IPS-NIHi7 (cell line): ENCODE measurements around the gene DDX19B.
"Not testable (repeated sequence)": the region's sequence is repeated elsewhere in the genome, so short reads cannot be mapped to it uniquely, and the experiment has no call there.

Experiments used
- DNase-seq: peaks from one replicate; pipeline ENCODE4 v3.0.0; 2012; ENCODE audit warnings: mixed read lengths; ENCODE audit errors: extremely low spot score

The DDX19B gene

DNA sequence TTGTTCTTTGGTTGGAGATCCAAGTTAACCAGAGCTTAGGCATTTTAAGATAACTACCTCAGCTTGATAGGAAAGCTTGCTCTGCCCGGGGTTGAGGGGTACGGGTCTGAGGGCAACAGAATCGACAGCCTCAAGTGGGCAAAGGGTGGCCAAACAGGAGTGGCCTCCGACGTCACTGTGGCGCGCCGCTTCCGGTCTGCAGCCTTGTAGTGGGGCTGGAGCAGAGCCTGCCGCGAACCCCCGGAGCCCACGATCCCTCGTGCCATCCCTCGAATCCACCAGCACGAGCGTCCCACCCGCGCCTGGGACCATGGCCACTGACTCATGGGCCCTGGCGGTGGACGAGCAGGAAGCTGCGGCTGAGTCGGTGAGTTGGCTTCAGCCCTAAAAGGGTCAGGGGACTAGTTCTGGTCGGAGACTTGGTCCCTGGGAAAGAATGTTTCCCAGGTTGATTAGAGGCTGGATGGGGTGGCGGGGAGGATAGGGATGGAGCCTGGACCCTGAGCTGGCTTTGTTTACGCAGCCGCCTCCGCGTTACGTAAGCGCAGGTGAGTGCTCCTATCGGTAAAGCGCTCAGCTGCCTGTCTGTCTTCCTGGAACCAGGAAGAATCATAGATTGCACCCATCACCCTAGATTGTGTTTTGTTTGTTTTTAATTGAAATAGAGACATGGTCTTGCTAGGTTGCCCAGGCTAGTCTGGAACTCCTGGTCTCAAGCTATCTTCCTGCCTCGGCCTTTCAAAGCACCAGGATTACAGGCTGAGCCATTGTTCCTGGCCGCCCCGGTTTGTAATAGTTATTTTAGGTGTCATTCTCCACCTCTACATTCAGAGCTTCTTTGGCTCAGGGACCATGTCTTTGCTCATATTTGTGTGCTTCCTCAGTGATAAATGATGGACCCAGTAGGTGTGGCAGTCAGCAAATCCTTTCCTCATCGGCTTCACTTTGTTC is at the start of gene DDX19B:
Gene DDX19B (plus strand): TSS at position 199 of the 951 bp plus-strand sequence. CDS start 112 bp downstream, at position 311.
- DNase-seq = peak; percentile 74

- DNase-seq = not testable (repeated sequence)
These were observed 49.3 kb upstream of the DDX19B start for GRCh38 chr16:70249697-70250096.

- DNase-seq = peak; percentile 63
These were observed 48.0 kb upstream of the DDX19B start for GRCh38 chr16:70250748-70251628.

DNA sequence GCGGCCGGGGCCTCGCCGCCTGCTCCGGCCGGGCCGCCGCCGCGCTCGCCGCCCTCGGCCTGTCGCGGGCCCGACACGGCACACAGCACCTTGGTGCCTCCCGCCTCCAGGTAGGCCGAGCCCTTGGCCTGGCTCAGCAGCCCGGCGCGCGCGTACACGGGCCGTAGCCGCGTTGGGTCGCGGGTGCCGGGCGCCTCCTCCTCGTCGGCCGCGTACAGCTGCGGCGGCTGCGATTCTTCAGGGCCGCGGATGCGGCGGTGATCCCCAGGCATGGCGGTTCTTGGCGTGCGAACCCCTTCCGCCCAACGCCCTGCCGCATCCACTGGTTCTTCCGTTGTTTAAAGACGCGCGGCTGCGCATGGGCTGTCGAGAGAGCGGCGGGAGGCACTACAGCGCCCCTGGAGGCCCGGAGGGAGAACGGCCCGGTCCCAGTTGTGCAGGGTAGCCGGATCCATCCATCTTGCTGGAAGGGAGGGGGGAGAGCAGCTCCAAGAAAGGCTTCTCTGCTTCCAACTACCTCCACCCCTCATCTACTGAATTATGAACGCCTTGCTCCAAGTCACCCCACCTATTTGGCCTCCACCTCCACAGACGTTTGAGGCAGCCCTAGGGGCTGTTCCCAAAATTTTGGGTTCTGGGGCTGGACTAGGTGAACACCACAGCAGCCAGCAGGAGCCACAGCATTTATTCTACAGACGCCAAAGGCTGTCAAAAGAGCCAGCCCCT is 47.2 kb upstream of the DDX19B start, which contains the start of gene EXOSC6:
Gene EXOSC6 (minus strand): TSS at position 312 of the 726 bp plus-strand sequence. CDS start 40 bp downstream, at position 272.
- peak; percentile 95 for DNase-seq

GRCh38 chr16:70252355-70252988 is 46.5 kb upstream of the DDX19B start:
- peak; percentile 62 for DNase-seq

DNA sequence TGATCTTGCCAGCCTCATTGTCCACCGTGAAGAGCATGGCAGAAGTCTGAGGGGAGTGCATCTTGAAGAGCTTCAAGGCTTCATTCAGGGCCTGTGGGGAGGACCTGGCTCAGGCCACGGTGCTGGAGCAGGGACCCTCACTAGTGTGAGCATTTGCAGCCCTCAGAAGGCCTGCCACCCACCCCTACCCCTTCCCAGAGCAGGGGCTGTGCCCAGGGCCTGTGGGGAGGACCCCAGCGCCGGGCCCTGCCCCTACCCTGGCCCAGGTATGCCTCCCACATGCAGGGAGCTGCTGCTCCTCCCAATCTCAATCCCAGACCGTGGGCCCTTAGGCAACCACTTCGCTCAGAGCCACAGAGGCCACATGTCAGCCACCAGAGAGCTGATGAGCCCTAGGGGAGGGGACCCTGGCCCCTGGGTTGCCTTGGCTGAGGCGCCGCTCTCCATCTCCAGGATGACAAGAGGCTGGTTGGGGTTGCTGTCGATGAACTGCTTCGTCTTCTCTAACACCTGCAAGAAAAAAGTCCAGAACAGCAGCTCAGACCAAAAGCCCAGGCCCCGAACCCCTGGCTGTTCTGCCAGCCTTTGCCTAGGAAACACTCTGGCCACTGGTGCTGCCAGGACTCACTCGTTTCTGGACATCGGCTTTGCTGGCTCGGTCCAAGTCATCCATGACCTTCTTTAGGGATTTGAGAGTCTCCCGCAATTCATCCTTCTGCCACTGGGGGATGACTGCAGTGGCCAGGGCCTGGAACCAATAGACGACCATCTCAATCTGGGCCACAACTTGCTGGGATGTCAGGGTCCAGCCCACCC is 45.5 kb upstream of the DDX19B start:
- DNase-seq = peak; percentile 70

GRCh38 chr16:70254180-70254964 is 44.6 kb upstream of the DDX19B start:
- no peak for DNase-seq

- no peak for DNase-seq
These were observed 44.1 kb upstream of the DDX19B start for GRCh38 chr16:70254965-70255286.

DNA sequence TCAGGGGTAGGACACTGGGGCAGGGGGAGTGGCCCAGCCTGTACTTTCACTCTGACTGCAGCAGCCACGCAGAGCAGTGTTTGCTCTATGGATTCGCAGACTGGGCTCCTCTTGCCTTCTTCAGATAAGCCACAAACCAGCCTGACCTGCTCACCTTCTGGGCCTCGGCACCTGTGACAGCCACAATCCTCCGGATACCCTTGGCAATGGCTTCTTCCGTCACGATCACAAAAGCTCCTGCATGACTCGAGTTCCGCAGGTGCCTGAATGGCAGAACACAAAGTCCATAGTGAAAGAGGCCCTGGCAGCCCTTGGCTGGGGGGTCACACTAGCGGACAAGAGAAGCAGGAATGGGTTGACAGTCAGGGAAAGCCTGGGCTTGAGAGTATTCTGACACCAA is 43.4 kb upstream of the DDX19B start:
- DNase-seq = no peak

GRCh38 chr16:70257391-70257790 is 41.6 kb upstream of the DDX19B start:
- peak; percentile 20 for DNase-seq

DNA sequence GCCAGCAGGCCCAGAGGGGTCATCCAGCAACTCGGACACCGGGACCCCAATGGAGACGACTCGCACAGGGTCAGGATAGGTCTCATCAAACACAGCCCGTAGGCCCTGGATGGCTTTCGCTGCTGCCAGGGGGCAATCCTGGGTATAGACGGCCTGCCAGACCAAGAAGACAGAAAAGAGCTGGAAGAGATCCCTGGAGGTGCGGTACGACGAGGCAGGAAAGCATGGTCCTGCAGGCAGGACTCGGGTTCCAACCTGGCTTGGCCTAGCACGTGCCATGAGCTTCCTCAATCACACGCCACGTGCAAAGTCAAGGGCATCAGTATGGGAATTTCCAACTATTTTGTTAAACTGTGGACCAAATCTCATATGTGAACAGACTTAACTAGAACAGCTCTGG is 40.9 kb upstream of the DDX19B start:
- DNase-seq = no peak

- no peak for DNase-seq
These were observed 40.0 kb upstream of the DDX19B start for GRCh38 chr16:70258946-70259345.

DNA sequence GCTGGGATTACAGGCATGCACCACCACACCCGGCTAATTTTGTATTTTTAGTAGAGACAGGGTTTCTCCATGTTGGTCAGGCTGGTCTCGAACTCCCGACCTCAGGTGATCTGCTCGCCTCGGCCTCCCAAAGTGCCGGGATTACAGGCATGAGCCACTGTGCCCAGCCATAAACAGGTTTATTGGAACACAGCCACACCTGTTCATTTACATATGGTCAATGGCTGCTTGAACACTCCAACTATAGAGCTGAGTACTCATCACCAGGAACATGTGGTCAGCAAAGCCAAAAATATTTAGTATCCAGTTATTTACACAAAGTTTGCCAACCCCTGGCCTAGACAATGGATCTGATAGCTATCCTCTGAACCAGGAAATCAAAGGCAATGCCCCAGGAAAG is 39.1 kb upstream of the DDX19B start:
- DNase-seq = not testable (repeated sequence)

DNA sequence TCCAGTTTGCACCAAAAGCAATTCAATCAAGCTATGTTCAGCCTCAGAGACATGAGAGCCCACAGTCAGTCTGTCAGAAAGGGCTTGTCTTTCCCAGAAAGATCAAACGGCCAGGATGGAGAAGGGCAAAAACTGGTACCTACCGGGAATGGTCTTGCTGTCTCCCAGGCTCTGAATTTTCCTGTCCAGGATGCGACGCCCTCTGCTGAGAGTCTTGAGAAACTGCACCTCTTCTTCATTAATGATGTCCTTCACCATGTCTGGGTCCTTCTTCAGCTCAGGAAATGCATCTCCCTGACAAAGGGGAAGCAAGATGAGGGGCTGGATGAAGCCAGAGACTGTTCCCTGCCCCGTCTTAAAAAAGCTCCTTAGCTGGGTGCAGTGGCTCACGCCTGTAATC is 31.5 kb upstream of the DDX19B start:
- DNase-seq = peak; percentile 80

DNA sequence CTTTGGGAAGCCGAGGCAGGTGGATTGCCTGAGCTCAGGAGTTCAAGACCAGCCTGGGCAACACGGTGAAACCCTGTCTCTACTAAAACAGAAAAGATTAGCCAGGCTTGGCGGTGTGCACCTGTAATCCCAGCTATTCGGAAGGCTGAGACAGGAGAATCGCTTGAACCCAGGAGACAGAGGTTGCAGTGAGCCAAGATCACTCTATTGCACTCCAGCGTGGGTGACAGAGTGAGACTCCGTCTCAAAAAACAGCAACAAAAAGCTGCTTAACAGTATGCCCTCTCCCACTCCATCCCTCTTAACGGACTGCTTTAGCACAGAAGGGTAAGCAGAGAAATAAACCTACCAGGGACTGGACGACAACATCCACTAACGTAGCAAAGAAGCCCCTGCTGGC is 31.1 kb upstream of the DDX19B start:
- not testable (repeated sequence) for DNase-seq

GRCh38 chr16:70269471-70269870 is 29.5 kb upstream of the DDX19B start:
- DNase-seq = no peak

- no peak for DNase-seq
These were observed 28.8 kb upstream of the DDX19B start for GRCh38 chr16:70270176-70270575.

DNA sequence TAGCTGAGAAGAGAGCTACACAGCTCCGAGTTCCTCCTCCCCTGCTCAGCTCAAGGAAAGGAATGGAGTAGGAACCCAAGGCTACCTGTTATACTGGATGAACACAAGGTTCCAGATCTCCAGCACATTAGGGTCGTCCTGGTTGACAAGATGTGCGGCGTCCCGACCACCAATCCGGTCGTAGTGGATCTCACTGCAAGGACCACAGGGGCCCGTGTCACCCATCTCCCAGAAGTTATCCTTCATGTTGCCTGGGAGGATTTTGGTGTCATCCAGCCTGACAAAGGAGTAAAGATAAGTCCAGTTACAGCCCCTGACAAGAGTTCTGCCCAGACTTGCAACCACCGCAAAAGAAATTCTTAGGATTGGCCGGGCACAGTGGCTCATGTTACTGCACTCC is 27.3 kb upstream of the DDX19B start:
- no peak for DNase-seq

GRCh38 chr16:70276392-70276791 is 22.6 kb upstream of the DDX19B start:
- DNase-seq = no peak
